GM12878 (cell line): Measurements from ENCODE around the gene CGB5. TPM values are rescaled to one million over a fixed set of nuclear protein-coding genes. Genes with fewer than 3 reads are reported as not detected.
A peak's percentile ranks its signal among the peaks of the same experiment; 100 is the strongest.
"Not testable (repeated sequence)": the region's sequence is repeated elsewhere in the genome, so short reads cannot be mapped to it uniquely, and the experiment has no call there.

Experiments used
- ATAC-seq: fragments of 200-7000 bp; cut with Tn5 transposase; 3 replicates; pipeline ENCODE4 v1.9.1; 2020; ENCODE audit warnings: mild to moderate bottlenecking, moderate library complexity
- Bru-seq: library from RNA; stranded (reverse); fragments of 400-500 nt; gene quantifications from one replicate; lab custom pipeline; 2021; lab: Mats Ljungman, UMichigan
- BruChase-seq, 2 experiments: library from RNA; stranded (reverse); fragments of 400-500 nt; gene quantifications; one replicate each; lab custom pipeline; 2021; lab: Mats Ljungman, UMichigan
- BruUV-seq: library from RNA; stranded (reverse); fragments of 400-500 nt; replicated peaks from 2 replicates; lab custom pipeline; 2021; lab: Mats Ljungman, UMichigan
- CTCF ChIA-PET: fragments of 300-600 bp; sonication (Branson Sonifier 250); formaldehyde crosslinking; extraction: SDS; loops from one replicate; lab custom pipeline; 2021; ENCODE audit warnings: inconsistent platforms; lab: Yijun Ruan, JAX
- POLR2A ChIA-PET: fragments of 350-600 bp; formaldehyde crosslinking; extraction: SDS; loops from one replicate; lab custom pipeline; 2021; ENCODE audit warnings: inconsistent platforms; lab: Charles Lee
- RAD21 ChIA-PET: fragments of 300-600 bp; sonication (Branson Sonifier 250); formaldehyde crosslinking; loops from one replicate; lab custom pipeline; 2023; ENCODE audit warnings: antibody characterized with exemption; ENCODE audit not compliant: unreplicated experiment; lab: Charles Lee
- SMC1A ChIA-PET: fragments of 300-600 bp; sonication (Branson Sonifier 250); formaldehyde crosslinking; loops from one replicate; lab custom pipeline; 2023; ENCODE audit not compliant: unreplicated experiment, uncharacterized antibody; lab: Charles Lee
- DNase-seq: peaks from one replicate; pipeline ENCODE4 v3.0.0-alpha.2; 2011; ENCODE audit warnings: low read depth, low spot score
- FAIRE-seq: peaks from 3 replicates; lab custom pipeline; 2011; peaks lifted over from hg19 to GRCh38; lab: Jason Lieb, UNC
- H2AFZ ChIP-seq: 2 replicates; pipeline ENCODE4 v1.6.0; 2011; ENCODE audit warnings: low read depth, low read length, control low read depth; ENCODE audit not compliant: control insufficient read depth
- H3K27ac ChIP-seq: 2 replicates; pipeline ENCODE4 v1.5.1; 2011; ENCODE audit warnings: control low read depth; ENCODE audit not compliant: control insufficient read depth, insufficient read depth
- H3K27me3 ChIP-seq, 2 experiments: replicated peaks in 1 of 2; 2 replicates each; pipeline versions ENCODE4 v1.6.0 to v1.6.1; 2011; ENCODE audit warnings: low read length in 1 of 2; ENCODE audit not compliant: control insufficient read depth in 2 of 2, insufficient read depth in 2 of 2
- H3K36me3 ChIP-seq, 2 experiments: 2 replicates each; pipeline ENCODE4 v1.5.1; 2011; ENCODE audit warnings: low read length in 1 of 2; ENCODE audit not compliant: control insufficient read depth in 2 of 2, insufficient read depth in 2 of 2
- H3K4me1 ChIP-seq: 2 replicates; pipeline ENCODE4 v1.6.1; 2011; ENCODE audit warnings: mild to moderate bottlenecking, low read length, moderate library complexity, mixed read lengths; ENCODE audit not compliant: control insufficient read depth, insufficient read depth
- H3K4me2 ChIP-seq: 2 replicates; pipeline ENCODE4 v1.6.0; 2011; ENCODE audit warnings: control low read depth; ENCODE audit not compliant: control insufficient read depth, insufficient read depth
- H3K4me3 ChIP-seq: fragments of 200-600 bp; sonication (generic); 2 replicates; pipeline ENCODE4 v1.5.1; 2016
- H3K79me2 ChIP-seq: 2 replicates; pipeline ENCODE4 v1.6.0; 2011; ENCODE audit warnings: low read length; ENCODE audit not compliant: control insufficient read depth, insufficient read depth
- H3K9ac ChIP-seq: 2 replicates; pipeline ENCODE4 v1.8.0; 2011; ENCODE audit warnings: low read length, control low read depth, mixed read lengths; ENCODE audit not compliant: control insufficient read depth, insufficient read depth
- H3K9me3 ChIP-seq: replicated peaks from 3 replicates; pipeline ENCODE4 v1.5.1; 2011; ENCODE audit warnings: mild to moderate bottlenecking, low read length; ENCODE audit not compliant: control insufficient read depth, insufficient read depth
- H4K20me1 ChIP-seq: 2 replicates; pipeline ENCODE4 v1.6.0; 2011; ENCODE audit not compliant: control insufficient read depth, insufficient read depth
- KAT2A ChIP-seq: conservative IDR thresholded peaks from 2 replicates; pipeline ENCODE4 v1.6.1; 2011; ENCODE audit warnings: low read depth, low read length; ENCODE audit not compliant: control insufficient read depth
- MEF2B ChIP-seq: fragments of 450-650 bp; IDR thresholded peaks from 2 replicates; pipeline ENCODE4 v1.6.1; 2018; ENCODE audit warnings: mild to moderate bottlenecking, moderate library complexity; ENCODE audit not compliant: partially characterized antibody, poor library complexity, severe bottlenecking
- MTA3 ChIP-seq: IDR thresholded peaks from 2 replicates; pipeline ENCODE4 v1.6.1; 2012; ENCODE audit warnings: low read length, inconsistent platforms, borderline replicate concordance
- WRNIP1 ChIP-seq: IDR thresholded peaks from 2 replicates; pipeline ENCODE4 v1.6.1; 2011; ENCODE audit warnings: low read depth, low read length, improper control_type of control experiment, borderline replicate concordance
- WGBS: methylation state at CpG from one replicate; pipeline ENCODE4 v1.1.6; 2016; ENCODE audit warnings: low lambda C conversion rate; ENCODE audit not compliant: insufficient replicate concordance, insufficient coverage; ENCODE audit errors: missing lambda C conversion rate; 5-methylcytosine and 5-hydroxymethylcytosine counted together
- in situ Hi-C: fragments of 300-500 bp; cut with MboI; formaldehyde crosslinking; loops from 9 replicates; pipeline ENCODE4 v1.14.3; 2018; ENCODE audit warnings: mixed read lengths
- intact Hi-C: fragments of 100-400 bp; cut with micrococcal nuclease; formaldehyde crosslinking; loops from one replicate; pipeline ENCODE4 v1.14.2; 2022; ENCODE audit not compliant: unreplicated experiment
- long read RNA-seq, 2 experiments: library from polyadenylated mRNA; unstranded; transcript quantifications; one replicate each; pipeline ENCODE4 v2.0.0, GENCODE V29; 2019 to 2020
- polyA minus RNA-seq, 3 experiments: library from RNA; depleted of rRNA, polyadenylated mRNA; stranded (reverse); fragments of >200 nt; gene quantifications; 2 replicates each; pipeline ENCODE4 v1.2.3, GENCODE V29; 2011
- polyA plus RNA-seq, 11 experiments: library from polyadenylated mRNA; depleted of rRNA in 4 of 11; unstranded in 6 of 11; stranded (reverse) in 5 of 11; fragments of >200 nt; fragmentation: Nextera tagmentation in 4 of 11; fragmentation: Illumina TruSeq in 1 of 11; extraction: Ambion mirVana in 4 of 11; extraction: Trizol in 1 of 11; gene quantifications; 1 replicate in 1 of 11; 2 replicates in 10 of 11; pipeline versions ENCODE4 v1.2.1 to v1.2.3, GENCODE V29; 2011 to 2016; ENCODE audit warnings: inconsistent platforms in 2 of 11, missing spikeins in 2 of 11, low read depth in 1 of 11
- total RNA-seq, 4 experiments: library from RNA; depleted of rRNA in 3 of 4; stranded (reverse); fragments of >200 nt in 3 of 4; fragmentation: Illumina TruSeq in 1 of 4; extraction: Trizol in 1 of 4; gene quantifications; 2 replicates each; pipeline versions ENCODE4 v1.2.1 to v1.2.3, GENCODE V29; 2013 to 2021

Gene CGB5
- not detected in 2 replicates for total RNA-seq (2013; cell fraction: nucleolus; rRNA removed)
- total RNA-seq (2014; rRNA removed) (not detected in 2 replicates), total RNA-seq (2014; rRNA removed; fragmentation: Illumina TruSeq; extraction: Trizol) (not detected in 2 replicates), total RNA-seq (2021) (not detected in 2 replicates), polyA plus RNA-seq (2011; rRNA removed) (not detected in 2 replicates), polyA plus RNA-seq (2014; fragmentation: Illumina TruSeq; extraction: Trizol) (not detected in 2 replicates), polyA plus RNA-seq (2014; fragmentation: Nextera tagmentation; extraction: Ambion mirVana) (not detected), polyA plus RNA-seq (2014; rRNA removed) (not detected in 2 replicates), polyA plus RNA-seq (2016; fragmentation: Nextera tagmentation; extraction: Ambion mirVana) (not detected), polyA minus RNA-seq (2011; rRNA and poly(A)+ RNA removed) (not detected in 2 replicates), Bru-seq, nascent RNA (not detected), BruChase-seq, experiment 1, labeled RNA remaining after a 6-hour chase (not detected), BruChase-seq, experiment 2, labeled RNA remaining after a 2-hour chase (not detected)
- not detected for polyA plus RNA-seq (2011; ENCODE audit: low read depth)
- not detected in 2 replicates for polyA plus RNA-seq (2011; cell fraction: cytosol; rRNA removed)
- not detected in 2 replicates for polyA plus RNA-seq (2011; cell fraction: nucleus; rRNA removed)
- polyA plus RNA-seq (2012): not detected in 2 replicates
- not detected in 2 replicates for polyA minus RNA-seq (2011; cell fraction: cytosol; rRNA and poly(A)+ RNA removed)
- polyA minus RNA-seq (2011; cell fraction: nucleus; rRNA and poly(A)+ RNA removed): not detected in 2 replicates
- long read RNA-seq, experiment 1: 0 reads
- long read RNA-seq, experiment 2: 0 reads

GRCh38 chr19:49043548-49043947 lies at the start of gene CGB5:
TSS of gene CGB5 (plus strand) at chr19:49043848. CDS start at chr19:49044210, 362 bp downstream.
- intact Hi-C loops, H3K4me2 ChIP-seq, FAIRE-seq, RAD21 ChIA-PET, DNase-seq, H3K4me1 ChIP-seq, H2AFZ ChIP-seq, H3K9ac ChIP-seq, H3K79me2 ChIP-seq, H3K36me3 ChIP-seq, H3K27me3 ChIP-seq, POLR2A ChIA-PET, in situ Hi-C loops, ATAC-seq, BruUV-seq, H3K4me3 ChIP-seq, H3K9me3 ChIP-seq, SMC1A ChIA-PET, CTCF ChIA-PET, H4K20me1 ChIP-seq, H3K27ac ChIP-seq: not testable (repeated sequence)
- whole genome bisulfite sequencing: 42% methylated on average over 14 of the region's 15 CpGs

- BruUV-seq: TSS peak; percentile 78
- FAIRE-seq: no peak
- H2AFZ ChIP-seq: peak overlapping the region; percentile 86
- peak overlapping the region; percentile 73 for H3K27ac ChIP-seq
- ATAC-seq: no peak
- ChIA-PET POLR2A (interaction anchor here (0.5 to 3.6 kb wide), 23 partner anchors 11 to 1467 kb away, joined by 3 to 41 read pairs (median 4); partner anchors contain the start of genes BAX, CD37, FTL and PPP1R15A), RAD21 (interaction anchor here (1.0 to 2.4 kb wide), 18 partner anchors 15 to 646 kb away, joined by 3 to 17 read pairs (median 6); partner anchors contain the start of genes BCAT2, CGB2, FTL and HSD17B14), SMC1A (interaction anchor here (0.7 to 1.9 kb wide), 10 partner anchors 14 to 348 kb away, joined by 3 to 11 read pairs (median 5); partner anchors contain the start of genes CA11 and FTL), CTCF (interaction anchor here (0.8 to 4.0 kb wide), 29 partner anchors 8 to 372 kb away, joined by 3 to 55 read pairs (median 6); partner anchors contain the start of genes CA11, CGB2, HSD17B14 and LHB)
- no peaks in the 10 kb centered on the region for H3K27me3 ChIP-seq
- in situ Hi-C loops (no loop called here), intact Hi-C loops (no loop called here)
- peak overlapping the region; percentile 90 for H3K9ac ChIP-seq
- peaks cover 0 to 2% of the 10 kb centered on the region in 2 experiments; a peak in 3 of 4 replicates for H3K36me3 ChIP-seq
- TF ChIP-seq MEF2B (no peak), MTA3 (no peak), WRNIP1 (0 out of 2 replicates have a peak, but pooled peaks have one; percentile 21), KAT2A (no peak)
- H4K20me1 ChIP-seq: no peaks in the 10 kb centered on the region
- 2% methylated on average over 12 of the region's 13 CpGs for WGBS
- H3K4me1 ChIP-seq: peaks cover 3% of the 10 kb centered on the region
- no peak for DNase-seq
- peak overlapping the region; percentile 74 for H3K4me3 ChIP-seq
- H3K79me2 ChIP-seq: peaks cover 53% of the 10 kb centered on the region
- H3K4me2 ChIP-seq: peak overlapping the region; percentile 46
- H3K9me3 ChIP-seq: no peaks in the 10 kb centered on the region
Measured at GRCh38 chr19:48994035-48994386, 49.6 kb upstream of the CGB5 start.
